ENCODE data around the gene WNT7A. TPM values are rescaled to one million over a fixed set of nuclear protein-coding genes. Genes with fewer than 3 reads are reported as not detected.

The WNT7A gene
- total RNA-seq, 1 experiment from 2014 or later: not detected

DNA sequence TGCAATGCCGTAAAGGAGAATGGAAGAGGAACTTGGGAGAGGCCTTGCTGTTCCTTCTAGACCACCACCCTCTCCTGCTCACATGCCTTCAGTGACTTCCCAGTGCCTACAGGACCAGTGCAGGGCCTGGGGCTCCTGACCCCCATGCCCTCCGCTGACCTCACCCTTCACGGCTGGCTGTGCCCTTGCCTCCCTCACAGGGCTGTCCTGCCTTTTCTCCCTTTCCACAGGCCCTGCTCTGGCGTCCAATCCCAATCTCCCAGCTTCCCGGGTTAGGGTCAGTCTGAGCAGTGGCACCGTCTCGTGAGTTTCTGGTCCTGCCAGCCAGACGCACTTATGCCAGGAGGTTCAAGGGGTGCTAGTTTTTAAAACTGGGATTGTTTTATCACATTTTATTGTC is 110.4 kb downstream of the WNT7A start:
- Histone ChIP-seq H2BK120ac (ENCODE audit: low read depth, low read length, poor library complexity, severe bottlenecking) (no peak overlapping the region), H2BK20ac (ENCODE audit: low read depth, low read length, poor library complexity, severe bottlenecking) (no peak overlapping the region), H2AK5ac (ENCODE audit: insufficient read length, low read length) (no peak overlapping the region), H3K79me2 (ENCODE audit: insufficient read depth, low read length) (no peaks in the 10 kb centered on the region), H3T11ph (ENCODE audit: low read length) (no peak overlapping the region), H3K23me2 (ENCODE audit: insufficient read length, low read depth, low read length, poor library complexity, severe bottlenecking) (no peaks in the 10 kb centered on the region), H4K20me1 (ENCODE audit: control insufficient read depth, insufficient read depth, insufficient read length) (no peaks in the 10 kb centered on the region), H3K4ac (ENCODE audit: low read depth, low read length) (no peak overlapping the region), H3K14ac (ENCODE audit: insufficient read depth, low read length) (no peak overlapping the region), H2BK12ac (ENCODE audit: insufficient read length, low read depth, low read length) (no peak overlapping the region), H3K4me2 (ENCODE audit: insufficient read depth, insufficient read length, low read length) (no peak overlapping the region), H3K9me3 (ENCODE audit: control insufficient read depth, low read depth, low read length) (no peaks in the 10 kb centered on the region), H2BK5ac (ENCODE audit: insufficient read length, low read length) (no peak overlapping the region), H4K5ac (ENCODE audit: insufficient read length, low read depth, low read length) (no peak overlapping the region), H3K27ac (ENCODE audit: insufficient read length, low read depth, low read length) (no peak overlapping the region), H3K79me1 (ENCODE audit: insufficient read depth, low read depth, low read length, poor library complexity, severe bottlenecking) (no peaks in the 10 kb centered on the region), H3K9ac (ENCODE audit: extremely low read depth, insufficient read length, low read length) (no peak overlapping the region), H4K91ac (ENCODE audit: insufficient read length, low read depth, low read length) (no peak overlapping the region), H3K56ac (ENCODE audit: insufficient read length, low read depth, low read length) (no peak overlapping the region), H3K23ac (ENCODE audit: insufficient read length, low read depth, low read length) (no peak overlapping the region), H3K18ac (ENCODE audit: insufficient read length, low read depth, low read length) (no peak overlapping the region), H4K8ac (replicated peaks; ENCODE audit: insufficient read length, low read depth, low read length) (no peak overlapping the region), H2AFZ (ENCODE audit: low read length) (no peak overlapping the region), H3K27me3 (ENCODE audit: insufficient read depth, low read length) (no peaks in the 10 kb centered on the region), H3K4me1 (ENCODE audit: insufficient read depth, low read length) (peaks cover 5% of the 10 kb centered on the region), H2BK15ac (ENCODE audit: low read depth, low read length) (no peak overlapping the region)
- H3K27me3 Mint-ChIP-seq (ENCODE audit: low read depth): no peaks in the 10 kb centered on the region
- peaks cover 13 to 19% of the 10 kb centered on the region in 2 experiments for H3K4me1 Mint-ChIP-seq
- no CpG with 5 or more reads among the region's 8 CpGs for WGBS (ENCODE audit: extremely low coverage, insufficient read length, low lambda C conversion rate)
- DNase-seq: no peak
- no peaks in the 10 kb centered on the region for H3K9me3 Mint-ChIP-seq
- TF ChIP-seq CTCF (conservative IDR thresholded peaks at IDR 0.05): no peak
- no peak overlapping the region for H3K4me3 Mint-ChIP-seq
- no peak overlapping the region for H3K27ac Mint-ChIP-seq
- H3K36me3 Mint-ChIP-seq (ENCODE audit: insufficient read depth in 1 of 3, low read depth in 3 of 3): no peaks in the 10 kb centered on the region

Measured in H9 (cell line).